Transverse colon (tissue), 4 donors: Measurements from ENCODE around the gene DNAJC5. TPM values are rescaled to one million over a fixed set of nuclear protein-coding genes. Genes with fewer than 3 reads are reported as not detected.
A peak's percentile ranks its signal among the peaks of the same experiment; 100 is the strongest.

Experiments used
- DNase-seq: peaks from one replicate; pipeline ENCODE4 v3.0.0-alpha.2; 2019
- H3K27ac ChIP-seq, 4 donors: fragments of 200-600 bp; sonication (generic); 2 replicates each; pipeline ENCODE4 v1.5.1; 2016 to 2018; ENCODE audit warnings: inconsistent platforms in 4 of 4
- H3K27me3 ChIP-seq: fragments of 200-600 bp; sonication (generic); 2 replicates; pipeline ENCODE4 v1.5.1; 2017; ENCODE audit warnings: inconsistent platforms
- H3K36me3 ChIP-seq, 4 donors: fragments of 200-600 bp; sonication (generic); 2 replicates each; pipeline ENCODE4 v1.5.1; 2017 to 2019; ENCODE audit warnings: inconsistent platforms in 4 of 4
- H3K4me1 ChIP-seq, 4 donors: fragments of 200-600 bp; sonication (generic); 2 replicates each; pipeline ENCODE4 v1.5.1; 2017 to 2020; ENCODE audit warnings: inconsistent platforms in 4 of 4
- H3K4me3 ChIP-seq, 4 donors: fragments of 200-600 bp; sonication (generic); 1 replicate in 1 of 4; 2 replicates in 3 of 4; pipeline versions ENCODE4 v1.5.1 to v1.6.1; 2017 to 2019; ENCODE audit warnings: inconsistent platforms in 4 of 4
- H3K9me3 ChIP-seq, 2 donors: fragments of 200-600 bp; sonication (generic); 2 replicates each; pipeline ENCODE4 v1.5.1; 2017 to 2019; ENCODE audit warnings: inconsistent platforms in 2 of 2
- CTCF ChIP-seq, 5 experiments: fragments of 200-600 bp in 3 of 5; fragments of 450-650 bp in 2 of 5; sonication (generic) in 3 of 5; IDR thresholded peaks; 1 replicate in 2 of 5; 2 replicates in 3 of 5; pipeline ENCODE4 v1.5.1; 2016 to 2017; ENCODE audit warnings: antibody characterized with exemption in 5 of 5, inconsistent platforms in 3 of 5, mild to moderate bottlenecking in 2 of 5, moderate library complexity in 1 of 5
- EP300 ChIP-seq: sonication (generic); formaldehyde crosslinking; IDR thresholded peaks from one replicate; pipeline ENCODE4 v1.6.1; 2017; ENCODE audit warnings: antibody characterized with exemption, low read depth
- POLR2A ChIP-seq: fragments of 450-650 bp; IDR thresholded peaks from one replicate; pipeline ENCODE4 v1.6.1; 2016; ENCODE audit warnings: antibody characterized with exemption, mild to moderate bottlenecking, moderate library complexity
- POLR2AphosphoS5 ChIP-seq, 3 donors: sonication (generic); formaldehyde crosslinking; IDR thresholded peaks; one replicate each; pipeline ENCODE4 v1.6.1; 2016; ENCODE audit warnings: antibody characterized with exemption in 3 of 3
- WGBS, 2 donors: methylation state at CpG; one replicate each; pipeline ENCODE4 v1.1.5; 2018; ENCODE audit warnings: low coverage in 1 of 2; 5-methylcytosine and 5-hydroxymethylcytosine counted together
- in situ Hi-C, 4 donors: fragments of 200-750 bp; cut with MboI; loops; one replicate each; pipeline versions ENCODE4 v1.15.0 to v1.15.1; 2017; ENCODE audit warnings: low sequenced_read_pairs in 3 of 4, low pct_ligation_motif_present in 1 of 4, low pct_unique_long_range_greater_than_20kb in 1 of 4
- intact Hi-C: fragments of 100-400 bp; cut with DNase I; formaldehyde crosslinking; loops from one replicate; pipeline ENCODE4 v1.15.1; 2023; ENCODE audit warnings: low total_unique reads
- total RNA-seq, 4 donors: library from RNA; depleted of rRNA; stranded (reverse); fragments of >200 nt; gene quantifications; one replicate each; pipeline ENCODE4 v1.1.0, GENCODE V29; 2016

DNAJC5 gene
- total RNA-seq, 4 donors from 2014 or later, result 59.9 to 77.3 (median 71.4) TPM

- no peaks in the 10 kb centered on the region for H3K36me3 ChIP-seq
Observed at GRCh38 chr20:63964412-63964811, 69.5 kb downstream of the DNAJC5 start.

GRCh38 chr20:63966172-63966943 is 71.4 kb downstream of the DNAJC5 start:
- peaks cover 13% of the 10 kb centered on the region for H3K27me3 ChIP-seq
- no peaks in the 10 kb centered on the region for H3K9me3 ChIP-seq
- H3K4me3 ChIP-seq, result no peak overlapping the region
- H3K27ac ChIP-seq, result no peak overlapping the region
- 94% methylated on average over 27 of the region's 27 CpGs; no CpG with 5 or more reads in 1 of the 2 donors for WGBS, 2 donors
- H3K4me1 ChIP-seq, result peaks cover 8 to 16% (median 11%) of the 10 kb centered on the region in 4 donors
- in situ Hi-C loops (no loop called here), intact Hi-C loops (no loop called here)
- no peaks in the 10 kb centered on the region for H3K36me3 ChIP-seq
- no peak for DNase-seq
- TF ChIP-seq POLR2A (no peak), CTCF (IDR thresholded peaks at IDR 0.05) (no peak), EP300 (no peak), POLR2AphosphoS5 (IDR thresholded peaks at IDR 0.05) (no peak)

More at GRCh38 chr20:63964412-63964811, 69.5 kb downstream of the DNAJC5 start:
- Histone ChIP-seq H3K9me3 (no peaks in the 10 kb centered on the region), H3K4me1 (peaks cover 8 to 10% (median 9%) of the 10 kb centered on the region in 4 donors), H3K27me3 (peaks cover 5% of the 10 kb centered on the region), H3K27ac (no peak overlapping the region), H3K4me3 (no peak overlapping the region)
- in situ Hi-C loops, result no loop called here
- intact Hi-C loops, result no loop called here
- TF ChIP-seq POLR2AphosphoS5 (IDR thresholded peaks at IDR 0.05), result no peak
- TF ChIP-seq CTCF (IDR thresholded peaks at IDR 0.05), result no peak
- TF ChIP-seq EP300, result no peak
- TF ChIP-seq POLR2A, result no peak
- WGBS, 2 donors, result 91% methylated on average over 16 of the region's 16 CpGs; no CpG with 5 or more reads in 1 of the 2 donors
- DNase-seq, result no peak

- Histone ChIP-seq H3K4me1 (peaks cover 8 to 16% (median 11%) of the 10 kb centered on the region in 4 donors), H3K27me3 (peaks cover 13% of the 10 kb centered on the region), H3K9me3 (no peaks in the 10 kb centered on the region), H3K4me3 (no peak overlapping the region), H3K27ac (no peak overlapping the region), H3K36me3 (no peaks in the 10 kb centered on the region)
- in situ Hi-C loops (no loop called here), intact Hi-C loops (no loop called here)
- TF ChIP-seq POLR2AphosphoS5 (IDR thresholded peaks at IDR 0.05), result no peak
- TF ChIP-seq CTCF (IDR thresholded peaks at IDR 0.05), result no peak
- TF ChIP-seq EP300, result no peak
- TF ChIP-seq POLR2A, result no peak
- DNase-seq, result no peak
- 88 to 91% methylated on average over 6 to 13 of the region's 13 CpGs for WGBS, 2 donors
Observed at GRCh38 chr20:63966944-63967322, 72.0 kb downstream of the DNAJC5 start.

- H3K27ac ChIP-seq, result no peak overlapping the region
- peak; percentile 8 for DNase-seq
- intact Hi-C loops, result no loop called here
- no peak overlapping the region for H3K4me3 ChIP-seq
- in situ Hi-C loops, result no loop called here
- peaks cover 8 to 16% (median 11%) of the 10 kb centered on the region in 4 donors for H3K4me1 ChIP-seq
- H3K36me3 ChIP-seq, result no peaks in the 10 kb centered on the region
- H3K9me3 ChIP-seq, result no peaks in the 10 kb centered on the region
- peaks cover 13% of the 10 kb centered on the region for H3K27me3 ChIP-seq
- TF ChIP-seq CTCF (IDR thresholded peaks at IDR 0.05) (no peak), POLR2A (no peak), POLR2AphosphoS5 (IDR thresholded peaks at IDR 0.05) (no peak), EP300 (no peak)
- WGBS, 2 donors, result 83 to 96% methylated on average over 5 to 22 of the region's 28 CpGs
Observed at GRCh38 chr20:63967330-63968135, 72.6 kb downstream of the DNAJC5 start.
